HCT116 (cell line): ENCODE results near the gene PCP2. TPM values are rescaled to one million over a fixed set of nuclear protein-coding genes. Genes with fewer than 3 reads are reported as not detected.
A peak's percentile ranks its signal among the peaks of the same experiment; 100 is the strongest.

Source experiments
- ATAC-seq: fragments of 200-7000 bp; cut with Tn5 transposase; 2 replicates; pipeline ENCODE4 v1.9.1; 2020; ENCODE audit warnings: mild to moderate bottlenecking, moderate library complexity
- Bru-seq: library from RNA; stranded (reverse); fragments of 400-500 nt; gene quantifications from one replicate; lab custom pipeline; 2021; lab: Mats Ljungman, UMichigan
- BruChase-seq, 2 experiments: library from RNA; stranded (reverse); fragments of 400-500 nt; gene quantifications; one replicate each; lab custom pipeline; 2021; lab: Mats Ljungman, UMichigan
- BruUV-seq: library from RNA; stranded (reverse); fragments of 400-500 nt; replicated peaks from 2 replicates; lab custom pipeline; 2021; lab: Mats Ljungman, UMichigan
- CTCF ChIA-PET: fragments of 300-600 bp; sonication (Branson Sonifier 250); formaldehyde crosslinking; loops from one replicate; lab custom pipeline; 2021; ENCODE audit warnings: antibody characterized with exemption; lab: Charles Lee
- POLR2A ChIA-PET: fragments of 300-600, 350-600 bp; sonication (Branson Sonifier 250); formaldehyde crosslinking; loops from one replicate; lab custom pipeline; 2021; ENCODE audit warnings: antibody characterized with exemption; lab: Charles Lee
- RAD21 ChIA-PET, 2 experiments: fragments of 300-600 bp; sonication (Branson Sonifier 250); formaldehyde crosslinking; loops; one replicate each; lab custom pipeline; 2023; ENCODE audit warnings: low total read pairs in 2 of 2; ENCODE audit not compliant: uncharacterized antibody in 2 of 2, unreplicated experiment in 2 of 2, low non-redundant PET in 1 of 2; lab: Charles Lee
- DNase-seq: peaks from one replicate; pipeline ENCODE4 v3.0.0-alpha.2; 2010; ENCODE audit warnings: low read depth, low spot score
- H2AFZ ChIP-seq: fragments of 200-600 bp; shearing (Covaris generic), sonication (generic); 2 replicates; pipeline ENCODE4 v1.6.1; 2017; ENCODE audit warnings: low read depth, mixed run types, mixed read lengths, antibody characterized with exemption, low read length; ENCODE audit not compliant: poor library complexity, severe bottlenecking
- H3K27ac ChIP-seq: 2 replicates; pipeline ENCODE4 v1.5.1; 2012; ENCODE audit warnings: low read depth, low read length
- H3K27me3 ChIP-seq: fragments of 200-600 bp; sonication (generic); 2 replicates; pipeline ENCODE4 v1.6.1; 2016; ENCODE audit warnings: mixed run types, low read length, mixed read lengths; ENCODE audit not compliant: insufficient read depth
- H3K36me3 ChIP-seq, 2 experiments: fragments of 200-500 bp in 1 of 2; fragments of 200-600 bp in 1 of 2; sonication (Bioruptor generic) in 1 of 2; sonication (generic) in 1 of 2; 2 replicates each; pipeline versions ENCODE4 v1.5.1 to v1.6.1; 2014 to 2016; ENCODE audit warnings: low read length in 2 of 2, inconsistent platforms in 1 of 2, mixed read lengths in 1 of 2, mixed run types in 1 of 2; ENCODE audit not compliant: insufficient read depth in 2 of 2, control insufficient read depth in 1 of 2
- H3K4me1 ChIP-seq, 2 experiments: fragments of 200-600 bp in 1 of 2; sonication (generic) in 1 of 2; 2 replicates each; pipeline versions ENCODE4 v1.5.1 to v1.6.1; 2012 to 2017; ENCODE audit warnings: low read length in 2 of 2, inconsistent platforms in 1 of 2, mild to moderate bottlenecking in 1 of 2, mixed read lengths in 1 of 2, mixed run types in 1 of 2, moderate library complexity in 1 of 2; ENCODE audit not compliant: insufficient read depth in 2 of 2, control insufficient read depth in 1 of 2
- H3K4me2 ChIP-seq: fragments of 200-600 bp; sonication (generic); 2 replicates; pipeline ENCODE4 v1.6.1; 2017; ENCODE audit warnings: mixed run types, low read length, mixed read lengths
- H3K4me3 ChIP-seq, 2 experiments: fragments of 200-600 bp in 1 of 2; sonication (generic) in 1 of 2; replicated peaks in 1 of 2; 2 replicates each; pipeline ENCODE4 v1.5.1; 2011 to 2016; ENCODE audit warnings: low read length in 2 of 2, control low read depth in 1 of 2, low read depth in 1 of 2, mild to moderate bottlenecking in 1 of 2, mixed read lengths in 1 of 2, mixed run types in 1 of 2
- H3K79me2 ChIP-seq: fragments of 200-600 bp; sonication (generic); 2 replicates; pipeline ENCODE4 v1.6.1; 2017; ENCODE audit warnings: mild to moderate bottlenecking, mixed run types, low read length, moderate library complexity, mixed read lengths; ENCODE audit not compliant: insufficient read depth
- H3K9ac ChIP-seq: fragments of 200-600 bp; sonication (generic); 2 replicates; pipeline ENCODE4 v1.6.1; 2016; ENCODE audit warnings: low read length, mixed read lengths
- H3K9me2 ChIP-seq: fragments of 200-600 bp; sonication (generic), shearing (Covaris generic); 2 replicates; pipeline ENCODE4 v1.6.1; 2017; ENCODE audit warnings: mixed run types, mild to moderate bottlenecking, moderate library complexity; ENCODE audit not compliant: insufficient read depth
- H3K9me3 ChIP-seq, 2 experiments: fragments of 200-500 bp in 1 of 2; fragments of 200-600 bp in 1 of 2; sonication (Bioruptor generic) in 1 of 2; sonication (generic) in 1 of 2; 2 replicates each; pipeline ENCODE4 v1.6.1; 2014 to 2017; ENCODE audit warnings: low read length in 2 of 2, mixed read lengths in 2 of 2, inconsistent platforms in 1 of 2, low read depth in 1 of 2, mild to moderate bottlenecking in 1 of 2, mixed run types in 1 of 2, moderate library complexity in 1 of 2; ENCODE audit not compliant: control insufficient read depth in 1 of 2, insufficient read depth in 1 of 2
- H4K20me1 ChIP-seq: fragments of 200-600 bp; sonication (generic), shearing (Covaris generic); 2 replicates; pipeline ENCODE4 v1.6.1; 2017; ENCODE audit warnings: mixed run types, mild to moderate bottlenecking, moderate library complexity; ENCODE audit not compliant: insufficient read depth
- CEBPB ChIP-seq: IDR thresholded peaks from 2 replicates; pipeline ENCODE4 v1.6.1; 2012; ENCODE audit warnings: low read depth
- CTCF ChIP-seq, 3 experiments: fragments of 200-600 bp in 1 of 3; sonication (generic) in 1 of 3; IDR thresholded peaks in 2 of 3; conservative IDR thresholded peaks in 1 of 3; 2 replicates each; pipeline ENCODE4 v1.5.1; 2012 to 2017; ENCODE audit warnings: low read depth in 2 of 3, low read length in 2 of 3, antibody characterized with exemption in 1 of 3, borderline replicate concordance in 1 of 3, control low read depth in 1 of 3, mild to moderate bottlenecking in 1 of 3, mixed read lengths in 1 of 3, mixed run types in 1 of 3, moderate library complexity in 1 of 3; ENCODE audit not compliant: insufficient read depth in 1 of 3
- EGR1 ChIP-seq: IDR thresholded peaks from 2 replicates; pipeline ENCODE4 v1.6.1; 2012; ENCODE audit warnings: low read depth
- ELF1 ChIP-seq: IDR thresholded peaks from 2 replicates; pipeline ENCODE4 v1.6.1; 2012; ENCODE audit warnings: low read depth, borderline replicate concordance
- SIN3A ChIP-seq: IDR thresholded peaks from 2 replicates; pipeline ENCODE4 v1.6.1; 2012; ENCODE audit warnings: low read depth
- SRF ChIP-seq: IDR thresholded peaks from 2 replicates; pipeline ENCODE4 v1.6.1; 2012; ENCODE audit warnings: low read depth
- YY1 ChIP-seq: IDR thresholded peaks from 2 replicates; pipeline ENCODE4 v1.6.1; 2011; ENCODE audit warnings: low read length, low read depth, moderate library complexity, mild to moderate bottlenecking; ENCODE audit not compliant: insufficient replicate concordance; ENCODE audit errors: extremely low read depth
- ZBTB33 ChIP-seq: IDR thresholded peaks from 2 replicates; pipeline ENCODE4 v1.6.1; 2011; ENCODE audit warnings: mild to moderate bottlenecking, low read length, moderate library complexity; ENCODE audit not compliant: insufficient replicate concordance; ENCODE audit errors: extremely low read depth
- ZFX ChIP-seq: fragments of 450-650 bp; IDR thresholded peaks from 2 replicates; pipeline ENCODE4 v1.6.1; 2017
- ZNF274 ChIP-seq: fragments of 200-500 bp; sonication (Bioruptor generic); IDR thresholded peaks from 2 replicates; pipeline ENCODE4 v1.6.1; 2014; ENCODE audit warnings: mild to moderate bottlenecking, low read depth, low read length, inconsistent platforms
- intact Hi-C: fragments of 100-400 bp; cut with micrococcal nuclease; formaldehyde crosslinking; loops from 2 replicates; pipeline ENCODE4 v1.10.0; 2022
- long read RNA-seq: library from polyadenylated mRNA; unstranded; transcript quantifications from one replicate; pipeline ENCODE4 v2.0.0, GENCODE V29; 2021; ENCODE audit not compliant: unreplicated experiment
- polyA plus RNA-seq: library from polyadenylated mRNA; unstranded; fragments of >200 nt; gene quantifications from 2 replicates; pipeline ENCODE4 v1.2.1, GENCODE V29; 2012; ENCODE audit warnings: missing spikeins
- total RNA-seq: library from RNA; stranded (reverse); gene quantifications from one replicate; pipeline ENCODE4 v1.2.1, GENCODE V29; 2021; ENCODE audit not compliant: unreplicated experiment

Gene PCP2
- total RNA-seq = 0.32 TPM
- polyA plus RNA-seq = 0.56 and 0.72 TPM in 2 replicates
- Bru-seq, nascent RNA = percentile 15 among the genes with signal in this experiment
- percentile 27 among the genes with signal in this experiment for BruChase-seq, experiment 1, labeled RNA remaining after a 6-hour chase
- BruChase-seq, experiment 2, labeled RNA remaining after a 2-hour chase = percentile 30 among the genes with signal in this experiment
- long read RNA-seq = 0 reads

- POLR2A ChIA-PET = interaction anchor here (2.2 kb wide), 1 partner anchor 28 kb away, joined by 4 read pairs; no protein-coding TSS in a partner anchor
- intact Hi-C loops = no loop called here
- Histone ChIP-seq H3K27ac (no peak within 1 kb of the TSS), H3K9me2 (no peaks in the 10 kb centered on the region), H3K4me1 (peaks cover 10 to 22% of the 10 kb centered on the region in 2 experiments; a peak in 3 of 4 replicates), H3K79me2 (peaks cover 48% of the 10 kb centered on the region), H3K27me3 (no peaks in the 10 kb centered on the region), H2AFZ (no peak within 1 kb of the TSS), H3K4me2 (no peak within 1 kb of the TSS), H4K20me1 (no peaks in the 10 kb centered on the region), H3K9ac (no peak within 1 kb of the TSS), H3K9me3 (no peaks in the 10 kb centered on the region), H3K4me3 (no peak within 1 kb of the TSS), H3K36me3 (no peaks in the 10 kb centered on the region; a peak in 1 of 4 replicates)
- BruUV-seq = no TSS peak
- CTCF ChIA-PET = no interaction called here
- RAD21 ChIA-PET = no interaction called here
- DNase-seq (no peak), ATAC-seq (no peak)
- TF ChIP-seq ELF1 (no peak), YY1 (no peak), SIN3A (no peak)
Measured at GRCh38 chr19:7633698-7634097, at the start of gene PCP2. TSS of gene PCP2 (minus strand) at chr19:7633719. CDS start at chr19:7633457, 262 bp downstream.

GRCh38 chr19:7682175-7682855, 48.8 kb upstream of the PCP2 start:
- H3K27me3 ChIP-seq = no peaks in the 10 kb centered on the region
- H2AFZ ChIP-seq = no peak overlapping the region
- peaks cover 21% of the 10 kb centered on the region; the same call in 1 of the 2 replicates for H3K79me2 ChIP-seq
- H3K27ac ChIP-seq = peak overlapping the region; percentile 96
- RAD21 ChIA-PET = no interaction called here
- intact Hi-C loops = loop anchor here (10.0 kb wide), 1 partner anchor 328 kb away; no protein-coding TSS in a partner anchor
- H3K4me3 ChIP-seq = peak overlapping the region; percentile 95
- H3K4me2 ChIP-seq = peak overlapping the region; percentile 93
- peak overlapping the region; percentile 90 for H3K9ac ChIP-seq
- ATAC-seq (no peak), DNase-seq (no peak)
- no peaks in the 10 kb centered on the region for H3K9me2 ChIP-seq
- BruUV-seq = TSS peak; percentile 42
- POLR2A ChIA-PET = no interaction called here
- no peaks in the 10 kb centered on the region for H4K20me1 ChIP-seq
- TF ChIP-seq SRF (no peak), SIN3A (no peak), YY1 (no peak), ZNF274 (no peak), ELF1 (no peak), ZBTB33 (no peak), ZFX (no peak), CEBPB (no peak), CTCF (IDR thresholded peaks at IDR 0.05 in 2 of 3, conservative IDR thresholded peaks at IDR 0.05 in 1 of 3; ENCODE audit: borderline replicate concordance in 1 of 3, insufficient read depth in 1 of 3, low read depth in 2 of 3, low read length in 2 of 3) (no peak), EGR1 (no peak)
- CTCF ChIA-PET = no interaction called here
- no peaks in the 10 kb centered on the region for H3K9me3 ChIP-seq
- peaks cover 3 to 26% of the 10 kb centered on the region in 2 experiments for H3K4me1 ChIP-seq
- H3K36me3 ChIP-seq = peaks cover 4 to 9% of the 10 kb centered on the region in 2 experiments; a peak in 3 of 4 replicates
